G401 (cell line): ENCODE data around the gene ARHGAP15. TPM values are rescaled to one million over a fixed set of nuclear protein-coding genes. Genes with fewer than 3 reads are reported as not detected.
A peak's percentile ranks its signal among the peaks of the same experiment; 100 is the strongest.

Experiments used
- DNase-seq: peaks from one replicate; pipeline ENCODE4 v3.0.0-alpha.2; 2015; ENCODE audit warnings: low spot score
- in situ Hi-C: cut with HindIII; loops from 2 replicates; pipeline ENCODE4 v1.10.0; 2016; ENCODE audit warnings: low sequenced_read_pairs, mixed read lengths
- total RNA-seq: library from RNA; depleted of rRNA; stranded (reverse); fragments of >200 nt; shearing (Covaris generic); gene quantifications from 2 replicates; pipeline ENCODE4 v1.2.3, GENCODE V29; 2014

The ARHGAP15 gene
- total RNA-seq, 1 experiment from 2014 or later: not detected

DNA sequence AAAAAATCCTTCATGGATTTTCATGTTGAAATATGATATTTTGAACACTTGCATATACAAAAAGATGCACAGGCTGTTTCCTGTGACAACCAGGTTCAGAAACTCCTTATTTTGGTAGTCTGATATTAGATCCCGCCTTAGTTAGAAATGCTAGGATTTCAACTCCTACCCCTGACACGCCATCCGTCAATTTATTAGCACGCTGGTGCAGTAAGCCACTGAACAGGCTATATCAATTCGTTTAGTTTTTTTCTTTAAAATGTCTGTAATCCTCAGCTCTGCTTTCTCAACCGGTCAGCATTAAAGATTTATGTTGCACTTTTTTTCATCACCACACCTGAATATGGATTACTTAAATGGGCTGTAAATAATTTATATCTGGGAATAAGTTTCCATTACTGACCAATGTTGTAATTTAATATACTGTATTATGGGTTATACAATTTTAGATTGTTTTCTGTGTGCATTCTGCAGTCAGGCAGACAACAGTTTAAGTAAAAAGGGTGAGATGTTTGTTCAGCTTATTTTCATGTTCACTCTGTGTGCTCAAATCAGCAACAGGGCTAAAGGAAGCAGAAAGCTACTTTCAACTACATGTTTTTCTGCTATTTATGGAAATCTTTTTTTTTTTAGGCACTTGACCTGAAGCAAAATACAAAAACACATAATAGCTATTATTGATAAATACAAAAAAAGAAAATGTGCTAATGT is 227.7 kb downstream of the ARHGAP15 start:
- DNase-seq: no peak
- in situ Hi-C loops: no loop called here

DNA sequence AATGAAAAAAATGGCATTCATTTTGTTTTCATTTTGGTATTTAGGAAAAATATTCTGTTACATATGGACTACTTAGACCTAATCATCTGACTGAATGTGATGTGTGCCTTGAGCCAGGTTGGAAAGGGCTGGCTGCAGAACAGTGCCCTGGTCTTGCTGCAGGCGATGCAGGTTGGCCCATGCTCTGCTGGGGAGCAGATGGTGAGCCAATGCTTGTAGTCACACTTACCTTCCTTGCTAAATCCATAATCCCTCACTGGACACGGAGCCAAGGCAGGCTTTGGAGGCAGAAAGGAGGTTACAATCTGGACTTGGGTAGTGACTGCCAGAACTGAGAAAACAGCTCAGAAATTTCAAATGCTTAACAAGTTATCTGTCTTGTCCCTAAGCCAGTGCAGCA is 228.7 kb downstream of the ARHGAP15 start:
- in situ Hi-C loops: no loop called here
- peak; percentile 100 for DNase-seq

DNA sequence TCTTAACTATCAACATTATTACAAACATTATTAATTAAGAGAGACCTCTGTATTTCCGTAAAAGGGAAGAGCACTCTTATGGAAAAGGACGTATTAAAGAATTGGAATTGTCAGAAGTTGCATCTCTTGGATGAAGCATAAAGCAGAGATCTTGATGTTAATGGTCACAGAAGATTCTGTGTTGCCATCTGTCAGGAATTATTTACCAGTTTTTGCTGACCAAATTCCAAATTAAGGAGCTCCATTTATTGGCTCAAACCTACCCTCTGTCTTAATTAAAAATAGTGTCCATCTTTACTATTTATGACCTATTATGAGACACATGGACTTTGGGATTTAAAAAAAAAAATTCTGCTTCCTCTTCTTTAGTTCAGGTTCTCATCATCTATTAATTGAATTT is 232.1 kb downstream of the ARHGAP15 start:
- in situ Hi-C loops: no loop called here
- peak; percentile 63 for DNase-seq

- in situ Hi-C loops: no loop called here
- no peak for DNase-seq
Observed at GRCh38 chr2:143371616-143372015, 242.4 kb downstream of the ARHGAP15 start.

DNA sequence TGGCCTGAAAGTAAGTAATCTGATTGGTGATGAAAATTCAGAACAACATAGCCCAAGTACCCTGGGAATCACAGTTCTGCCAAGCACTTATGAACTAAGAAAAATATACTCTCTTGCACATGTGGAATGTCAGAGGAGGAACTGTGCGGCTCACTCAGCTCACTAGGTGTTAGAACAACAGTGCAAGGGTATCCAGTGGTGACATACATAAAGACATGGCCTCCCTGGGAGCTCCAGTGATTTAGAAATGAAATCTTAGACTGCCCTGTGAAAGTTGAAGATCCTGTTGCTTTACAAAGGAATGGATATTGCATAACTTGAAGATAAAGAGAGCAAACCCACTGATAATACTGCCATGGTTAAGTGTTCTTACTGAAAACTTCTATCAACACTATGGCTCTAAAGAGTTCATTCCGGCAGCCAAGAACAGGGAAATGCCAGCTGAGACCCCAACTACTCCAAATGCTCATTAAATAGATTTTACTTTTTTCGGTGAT is 246.2 kb downstream of the ARHGAP15 start:
- no peak for DNase-seq
- in situ Hi-C loops: no loop called here

DNA sequence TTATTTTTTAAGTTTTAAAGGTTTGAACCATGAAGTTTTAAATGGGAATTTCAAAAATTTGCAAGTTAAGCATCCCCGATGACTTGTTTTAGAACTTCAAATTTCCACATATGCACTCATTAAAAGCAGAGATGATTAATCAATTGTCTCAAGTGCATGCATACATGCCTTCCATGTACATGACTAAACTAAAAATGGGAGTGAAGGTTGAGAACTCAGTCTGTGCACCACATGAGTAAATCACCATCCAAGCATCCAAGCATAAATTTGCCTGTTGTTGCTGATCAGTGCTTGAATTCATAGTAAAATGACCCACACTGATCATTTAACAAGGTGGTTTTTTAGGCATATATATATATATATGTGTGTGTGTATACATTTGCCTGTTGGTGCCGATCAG is 249.8 kb downstream of the ARHGAP15 start:
- in situ Hi-C loops: no loop called here
- no peak for DNase-seq

DNA sequence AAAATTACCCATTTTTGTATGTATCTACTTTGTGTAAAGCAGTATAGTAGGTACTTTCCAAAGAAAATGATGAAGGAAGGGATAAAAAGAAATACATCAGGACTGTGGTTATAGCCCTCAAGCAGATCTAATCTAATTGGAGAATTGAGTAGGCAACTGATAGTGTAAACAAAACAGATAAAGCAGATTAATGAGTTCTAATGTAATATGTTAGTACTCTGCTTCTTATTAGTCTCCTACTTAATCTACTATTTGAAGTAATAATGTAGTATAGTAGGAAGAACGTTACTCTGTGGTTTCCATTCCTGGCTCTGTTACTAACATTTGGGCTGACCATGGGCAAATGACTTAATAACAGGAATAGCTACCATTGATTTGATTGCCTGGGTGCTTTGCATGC is 250.7 kb downstream of the ARHGAP15 start:
- DNase-seq: no peak
- in situ Hi-C loops: no loop called here

GRCh38 chr2:143382573-143382972 is 253.4 kb downstream of the ARHGAP15 start:
- in situ Hi-C loops: no loop called here

DNA sequence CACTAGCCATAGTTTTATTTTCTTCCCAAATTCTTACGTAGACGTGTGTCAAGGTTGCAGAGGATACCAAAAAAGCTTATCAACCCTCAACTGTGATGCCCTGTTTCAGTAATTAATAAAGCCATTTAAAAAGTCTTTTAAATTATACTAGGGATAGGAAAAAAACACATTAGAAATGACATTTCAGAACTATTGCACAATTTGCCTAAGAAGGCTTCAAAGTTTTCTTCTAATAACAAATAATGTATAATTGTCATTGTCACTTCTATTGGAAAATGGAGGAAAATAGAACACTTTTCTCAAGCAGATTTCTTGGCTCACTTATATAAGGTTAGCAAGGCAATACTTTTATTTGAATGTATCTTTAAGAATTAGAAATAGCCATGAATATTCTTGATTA is 253.8 kb downstream of the ARHGAP15 start:
- in situ Hi-C loops: no loop called here
- no peak for DNase-seq

More at GRCh38 chr2:143382573-143382972, 253.4 kb downstream of the ARHGAP15 start:
- DNase-seq: no peak

GRCh38 chr2:143384111-143384510 is 254.9 kb downstream of the ARHGAP15 start:
- no peak for DNase-seq
- in situ Hi-C loops: no loop called here

DNA sequence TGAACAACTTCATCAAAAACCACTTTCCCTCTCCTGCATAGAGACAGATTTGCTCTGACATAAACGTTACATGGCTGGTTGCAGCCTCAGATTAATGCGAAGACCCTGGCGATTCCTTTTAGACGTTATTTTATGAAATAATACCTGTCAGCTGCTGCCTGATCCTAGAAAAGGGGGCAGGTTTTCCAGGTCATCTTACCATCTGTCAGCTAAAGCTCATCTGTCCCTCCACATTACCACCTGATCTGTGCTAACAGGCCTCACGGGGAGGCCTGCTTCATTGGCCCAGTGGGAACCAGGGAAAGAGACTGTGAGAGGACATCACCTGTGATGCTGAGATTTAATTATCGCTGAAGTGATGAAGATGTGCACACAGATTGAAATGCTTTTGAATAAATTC is 261.0 kb downstream of the ARHGAP15 start:
- DNase-seq: peak; percentile 93
- in situ Hi-C loops: no loop called here

DNA sequence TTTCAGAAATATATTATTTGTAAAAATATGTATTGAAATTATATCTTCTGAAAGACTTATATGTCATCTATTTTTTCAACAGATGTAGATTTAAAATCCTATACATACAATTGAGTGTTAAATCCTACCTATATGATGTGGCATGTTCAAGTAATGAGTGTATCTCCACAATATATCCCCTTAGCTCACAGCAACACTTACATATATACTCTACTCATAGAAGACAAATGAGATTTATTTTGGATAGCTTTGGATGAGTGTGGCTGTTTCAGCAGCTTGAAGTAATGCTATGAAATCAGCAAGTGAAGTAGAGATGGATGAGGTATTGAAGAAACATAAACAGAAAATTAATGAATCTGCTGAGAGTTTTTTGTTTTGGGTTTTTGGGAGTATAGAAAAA is 263.1 kb downstream of the ARHGAP15 start:
- no peak for DNase-seq
- in situ Hi-C loops: no loop called here

DNA sequence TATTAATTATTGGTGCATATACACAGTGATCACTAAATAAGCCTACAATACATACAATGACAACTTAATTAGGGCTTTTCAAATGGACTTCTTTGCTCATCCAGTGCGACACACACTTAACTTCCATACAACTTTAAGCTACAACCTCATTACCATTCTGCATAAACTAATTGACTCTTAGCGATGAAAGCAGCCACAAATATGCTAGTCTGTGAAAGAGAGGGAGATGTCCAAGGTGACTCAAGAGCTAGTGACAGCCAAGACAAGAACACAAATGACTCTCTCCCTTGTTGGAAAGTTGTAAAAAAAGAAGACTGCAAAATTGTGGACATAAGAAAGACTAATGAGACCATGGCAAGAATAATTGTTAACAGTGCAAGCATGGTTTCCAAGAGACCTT is 264.8 kb downstream of the ARHGAP15 start:
- DNase-seq: no peak
- in situ Hi-C loops: no loop called here

GRCh38 chr2:143397884-143398614 is 268.8 kb downstream of the ARHGAP15 start:
- in situ Hi-C loops: no loop called here
- DNase-seq: no peak

GRCh38 chr2:143398781-143399180 is 269.6 kb downstream of the ARHGAP15 start:
- in situ Hi-C loops: no loop called here

GRCh38 chr2:143399631-143400069 is 270.4 kb downstream of the ARHGAP15 start:
- in situ Hi-C loops: no loop called here
- no peak for DNase-seq

More at GRCh38 chr2:143398781-143399180, 269.6 kb downstream of the ARHGAP15 start:
- DNase-seq: no peak

DNA sequence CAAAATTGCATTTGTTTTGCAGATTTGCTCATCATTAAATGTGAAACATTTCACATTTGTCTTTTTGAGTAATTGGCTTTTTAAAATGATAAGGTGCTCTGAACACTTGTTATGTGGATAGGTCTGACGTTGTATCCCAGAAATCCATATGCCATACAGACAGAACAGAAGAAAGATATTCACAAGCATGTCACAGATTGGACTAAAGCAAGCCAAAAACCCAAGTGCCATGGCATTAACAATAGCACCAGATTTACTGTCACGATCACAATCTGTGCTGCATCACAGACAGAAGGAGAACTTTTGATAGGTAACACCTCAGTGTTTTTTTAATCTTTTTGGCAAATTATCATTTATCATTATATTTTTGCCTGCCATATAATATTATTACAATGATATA is 272.6 kb downstream of the ARHGAP15 start:
- in situ Hi-C loops: no loop called here
- peak; percentile 32 for DNase-seq

DNA sequence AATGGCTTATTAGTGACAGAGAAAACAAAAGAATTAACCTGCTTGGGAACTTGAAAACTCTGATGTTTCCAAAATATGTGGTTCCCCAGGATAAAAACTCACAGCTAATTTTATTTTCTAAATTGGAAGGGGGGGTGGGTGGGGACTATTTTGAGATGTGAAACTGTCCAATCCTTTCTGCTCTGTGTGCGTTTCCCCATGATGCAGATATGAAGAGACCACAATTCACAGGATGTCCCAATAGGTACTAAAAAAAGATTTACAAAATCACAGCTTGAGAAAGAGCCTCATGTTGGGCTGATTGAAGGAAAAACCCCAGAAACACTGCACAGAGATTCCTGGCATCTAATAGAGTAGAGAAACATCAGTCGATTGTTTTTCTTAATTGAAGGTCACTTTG is 273.2 kb downstream of the ARHGAP15 start:
- in situ Hi-C loops: no loop called here
- no peak for DNase-seq

GRCh38 chr2:143410082-143410897 is 281.1 kb downstream of the ARHGAP15 start:
- in situ Hi-C loops: no loop called here
- DNase-seq: no peak

DNA sequence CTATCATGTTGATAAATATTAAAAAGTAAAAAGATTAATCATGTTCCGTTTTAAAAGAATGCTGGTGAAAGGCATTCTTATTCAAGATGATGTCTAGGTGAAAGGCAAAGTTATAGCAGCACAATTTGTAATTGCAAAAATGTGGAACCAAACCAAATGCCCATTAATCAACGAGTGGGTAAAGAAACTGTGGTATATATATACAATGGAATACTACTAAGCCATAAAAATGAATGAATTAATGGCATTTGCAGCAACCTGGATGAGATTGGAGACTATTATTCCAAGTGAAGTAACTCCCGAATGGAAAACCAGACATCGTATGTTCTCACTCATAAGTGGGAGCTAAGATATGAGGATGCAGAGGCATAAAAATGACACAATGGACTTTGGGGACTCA is 286.4 kb downstream of the ARHGAP15 start:
- in situ Hi-C loops: no loop called here
- DNase-seq: no peak
